K562 (cell line): Measurements from ENCODE around the gene USP49. TPM values are rescaled to one million over a fixed set of nuclear protein-coding genes. Genes with fewer than 3 reads are reported as not detected.

ENCODE experiments used
- ATAC-seq: fragments of 200-7000 bp; cut with Tn5 transposase; 3 replicates; pipeline ENCODE4 v1.9.1; 2020; ENCODE audit warnings: moderate library complexity
- BruUV-seq: library from RNA; stranded (reverse); fragments of 400-500 nt; replicated peaks from 2 replicates; lab custom pipeline; 2021; lab: Mats Ljungman, UMichigan
- CTCF ChIA-PET: fragments of 300-600 bp; formaldehyde crosslinking; extraction: SDS; loops from one replicate; lab custom pipeline; 2021; ENCODE audit warnings: low intra/inter-chr PET ratio; lab: Yijun Ruan, JAX
- POLR2A ChIA-PET: fragments of 300-600, 350-650 bp; sonication (Branson Sonifier 250); formaldehyde crosslinking; extraction: SDS; loops from one replicate; lab custom pipeline; 2021; ENCODE audit warnings: antibody characterized with exemption, inconsistent platforms; lab: Yijun Ruan, JAX
- DNase-seq, 4 experiments: peaks; one replicate each; pipeline versions ENCODE4 v3.0.0 to v3.0.0-alpha.2; 2011 to 2018; ENCODE audit warnings: low spot score in 3 of 4, mixed read lengths in 3 of 4; ENCODE audit errors: extremely low read depth in 1 of 4
- FAIRE-seq: peaks from 2 replicates; lab custom pipeline; 2011; peaks lifted over from hg19 to GRCh38; lab: Jason Lieb, UNC
- H2AFZ ChIP-seq: 2 replicates; pipeline ENCODE4 v1.6.0; 2011; ENCODE audit warnings: low read depth, low read length, control low read depth, inconsistent platforms
- H3K27ac ChIP-seq: fragments of 200-600 bp; 3 replicates; pipeline ENCODE4 v1.8.0; 2011; ENCODE audit warnings: low read depth, mild to moderate bottlenecking, control low read depth, inconsistent platforms, low read length, moderate library complexity, mixed read lengths; ENCODE audit errors: extremely low read depth
- H3K27me3 ChIP-seq, 2 experiments: fragments of 300-600 bp in 1 of 2; 2 replicates in 1 of 2; 3 replicates in 1 of 2; pipeline versions ENCODE4 v1.6.0 to v1.8.0; 2011; ENCODE audit warnings: inconsistent platforms in 2 of 2, low read length in 2 of 2, mild to moderate bottlenecking in 1 of 2, mixed read lengths in 1 of 2, moderate library complexity in 1 of 2; ENCODE audit not compliant: control insufficient read depth in 2 of 2, insufficient read depth in 2 of 2
- H3K36me3 ChIP-seq: fragments of 300-600 bp; 3 replicates; pipeline ENCODE4 v1.8.0; 2011; ENCODE audit warnings: mild to moderate bottlenecking, low read length, inconsistent platforms; ENCODE audit not compliant: control insufficient read depth, insufficient read depth
- H3K4me1 ChIP-seq, 2 experiments: fragments of 200-600 bp in 1 of 2; replicated peaks in 1 of 2; 2 replicates in 1 of 2; 3 replicates in 1 of 2; pipeline versions ENCODE4 v1.5.1 to v1.8.0; 2011; ENCODE audit warnings: inconsistent platforms in 2 of 2, low read length in 2 of 2, mild to moderate bottlenecking in 1 of 2, mixed read lengths in 1 of 2, moderate library complexity in 1 of 2; ENCODE audit not compliant: control insufficient read depth in 2 of 2, insufficient read depth in 2 of 2
- H3K4me2 ChIP-seq: 2 replicates; pipeline ENCODE4 v1.6.1; 2011; ENCODE audit warnings: low read length, control low read depth, inconsistent platforms, mixed read lengths; ENCODE audit not compliant: insufficient read depth
- H3K4me3 ChIP-seq: fragments of 200-600 bp; sonication (generic), shearing (Covaris generic); 2 replicates; pipeline ENCODE4 v1.5.1; 2016; ENCODE audit warnings: control low read depth, inconsistent platforms
- H3K79me2 ChIP-seq: fragments of 200-600 bp; 3 replicates; pipeline ENCODE4 v1.8.0; 2011; ENCODE audit warnings: low read length, inconsistent platforms; ENCODE audit not compliant: control insufficient read depth, insufficient read depth
- H3K9ac ChIP-seq, 2 experiments: 2 replicates each; pipeline versions ENCODE4 v1.6.0 to v1.6.1; 2011; ENCODE audit warnings: low read depth in 2 of 2, low read length in 2 of 2, control low read depth in 1 of 2, inconsistent platforms in 1 of 2, mild to moderate bottlenecking in 1 of 2, mixed read lengths in 1 of 2; ENCODE audit not compliant: insufficient read depth in 1 of 2
- H3K9me1 ChIP-seq: one replicate; pipeline ENCODE4 v1.6.0; 2011; ENCODE audit warnings: inconsistent platforms, mild to moderate bottlenecking, low read length, moderate library complexity; ENCODE audit not compliant: control insufficient read depth, insufficient read depth
- H3K9me3 ChIP-seq: replicated peaks from 2 replicates; pipeline ENCODE4 v1.5.1; 2011; ENCODE audit warnings: low read depth, low read length, inconsistent platforms; ENCODE audit not compliant: control insufficient read depth, insufficient read depth
- H4K20me1 ChIP-seq: replicated peaks from 2 replicates; pipeline ENCODE4 v1.6.1; 2011; ENCODE audit warnings: low read length, inconsistent platforms, mixed read lengths; ENCODE audit not compliant: control insufficient read depth, insufficient read depth
- CCNT2 ChIP-seq: IDR thresholded peaks from 2 replicates; pipeline ENCODE4 v1.6.1; 2011; ENCODE audit warnings: borderline replicate concordance, low read depth, mild to moderate bottlenecking, moderate library complexity, mixed read lengths, low read length; ENCODE audit not compliant: insufficient read length; ENCODE audit errors: extremely low read depth
- CREM ChIP-seq: IDR thresholded peaks from 2 replicates; pipeline ENCODE4 v1.6.1; 2014; ENCODE audit warnings: antibody characterized with exemption, low read depth
- E4F1 ChIP-seq: fragments of 250-450 bp; sonication (Bioruptor Pico); IDR thresholded peaks from 2 replicates; pipeline ENCODE4 v1.5.0; 2021; ENCODE audit warnings: mild to moderate bottlenecking, borderline replicate concordance
- HNRNPK ChIP-seq: fragments of 200-400 bp; formaldehyde crosslinking; IDR thresholded peaks from one replicate; pipeline ENCODE4 v1.6.1; 2018; ENCODE audit warnings: mild to moderate bottlenecking, low read depth, low read length; ENCODE audit not compliant: poor library complexity, severe bottlenecking
- RBFOX2 ChIP-seq: fragments of 200-400 bp; formaldehyde crosslinking; IDR thresholded peaks from 2 replicates; pipeline ENCODE4 v1.6.1; 2017; ENCODE audit warnings: low read depth, mild to moderate bottlenecking, low read length, moderate library complexity
- TAF9B ChIP-seq: fragments of 450-650 bp; IDR thresholded peaks from 2 replicates; pipeline ENCODE4 v1.6.1; 2018; ENCODE audit warnings: mild to moderate bottlenecking; ENCODE audit not compliant: partially characterized antibody
- ZNF280A ChIP-seq: fragments of 450-650 bp; IDR thresholded peaks from 2 replicates; pipeline ENCODE4 v1.6.1; 2018; ENCODE audit warnings: mild to moderate bottlenecking, low read depth; ENCODE audit not compliant: partially characterized antibody
- WGBS: fragments of 100-300 bp; shearing (Covaris generic); methylation state at CpG from one replicate; pipeline ENCODE4 v1.1.6; 2016; ENCODE audit warnings: low coverage, mixed read lengths; ENCODE audit not compliant: insufficient coverage; ENCODE audit errors: missing lambda C conversion rate; 5-methylcytosine and 5-hydroxymethylcytosine counted together
- in situ Hi-C: fragments of 300-500 bp; cut with MboI; formaldehyde crosslinking; loops from 4 replicates; pipeline ENCODE4 v1.15.0; 2018; ENCODE audit warnings: inconsistent platforms, mixed read lengths
- intact Hi-C: fragments of 100-400 bp; cut with micrococcal nuclease; formaldehyde crosslinking; loops from 2 replicates; pipeline ENCODE4 v1.14.2; 2022
- polyA plus RNA-seq, 8 experiments: library from polyadenylated mRNA; depleted of rRNA in 4 of 8; stranded (reverse) in 5 of 8; unstranded in 3 of 8; fragments of >200 nt; fragmentation: Nextera tagmentation in 2 of 8; fragmentation: Illumina TruSeq in 1 of 8; extraction: Ambion mirVana in 2 of 8; extraction: Trizol in 1 of 8; gene quantifications; 2 replicates each; pipeline versions ENCODE4 v1.2.1 to v1.2.3, GENCODE V29; 2011 to 2014; ENCODE audit warnings: inconsistent platforms in 1 of 8, missing spikeins in 1 of 8
- total RNA-seq, 7 experiments: library from RNA; depleted of rRNA in 6 of 7; stranded (reverse); fragments of >200 nt in 6 of 7; fragmentation: Illumina TruSeq in 2 of 7; extraction: Trizol in 2 of 7; gene quantifications; 2 replicates each; pipeline versions ENCODE4 v1.2.1 to v1.2.3, GENCODE V29; 2011 to 2021; ENCODE audit warnings: low replicate concordance in 1 of 7
- TF ChIP-seq, protein P1 (sequence below): fragments of 250-450 bp; sonication (Bioruptor Pico); IDR thresholded peaks from 2 replicates; pipeline ENCODE4 v1.4.0; 2020; ENCODE audit warnings: mild to moderate bottlenecking

USP49 gene
- total and polyA plus RNA-seq, 9 of the 15 experiments (the other 6 are each of a cell fraction or from before 2014, with no cell fraction given): 1.0 to 9.9 (median 6.5) TPM

DNA sequence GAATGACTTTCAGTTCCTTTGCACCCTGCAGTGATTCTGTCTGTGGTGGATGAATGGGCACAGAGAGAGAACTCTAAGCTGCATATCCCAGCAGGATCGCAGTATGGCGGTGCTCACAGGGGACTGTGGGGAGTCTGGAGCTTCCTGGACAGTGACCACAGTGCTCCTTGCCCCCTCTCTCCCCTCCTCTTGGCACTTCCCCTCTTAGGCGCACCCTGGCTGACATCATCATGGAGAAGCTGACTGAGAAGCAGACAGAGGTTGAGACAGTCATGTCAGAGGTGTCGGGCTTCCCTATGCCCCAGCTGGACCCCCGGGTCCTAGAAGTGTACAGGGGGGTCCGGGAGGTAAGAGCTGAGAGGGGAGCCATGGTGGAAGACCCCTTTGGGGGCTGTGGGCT is 34.7 kb upstream of the USP49 start:
- intact Hi-C loops: loop anchor here (10.0 kb wide), 1 partner anchor 265 kb away; the partner anchor contains the start of gene GUCA1B
- 90% methylated on average over 6 of the region's 6 CpGs for WGBS
- BruUV-seq: no TSS peak
- no peak for ATAC-seq
- CTCF ChIA-PET: no interaction called here
- H3K9ac ChIP-seq: no peak overlapping the region
- FAIRE-seq: no peak
- peaks cover 92% of the 10 kb centered on the region for H3K36me3 ChIP-seq
- no peaks in the 10 kb centered on the region for H3K9me3 ChIP-seq
- no peaks in the 10 kb centered on the region for H3K27me3 ChIP-seq
- no peak overlapping the region for H3K4me3 ChIP-seq
- peaks cover 4% of the 10 kb centered on the region for H3K9me1 ChIP-seq
- H2AFZ ChIP-seq: no peak overlapping the region
- H3K27ac ChIP-seq: no peak overlapping the region
- in situ Hi-C loops: no loop called here
- TF ChIP-seq TAF9B (no peak), RBFOX2 (0 out of 2 replicates have a peak, but pooled peaks have one; percentile 20)
- no peak for DNase-seq
- peaks cover 9% of the 10 kb centered on the region; the same call in 1 of the 2 replicates for H4K20me1 ChIP-seq
- POLR2A ChIA-PET: interaction anchor here (0.5 to 13.7 kb wide), 8 partner anchors 4 to 128 kb away, joined by 3 to 166 read pairs (median 3); partner anchors contain the start of genes BYSL, CCND3, MED20 and TAF8
- H3K79me2 ChIP-seq: peaks cover 47% of the 10 kb centered on the region
- H3K4me2 ChIP-seq: no peak overlapping the region
- H3K4me1 ChIP-seq: peaks cover 0 to 2% of the 10 kb centered on the region in 2 experiments; a peak in 3 of 5 replicates

DNA sequence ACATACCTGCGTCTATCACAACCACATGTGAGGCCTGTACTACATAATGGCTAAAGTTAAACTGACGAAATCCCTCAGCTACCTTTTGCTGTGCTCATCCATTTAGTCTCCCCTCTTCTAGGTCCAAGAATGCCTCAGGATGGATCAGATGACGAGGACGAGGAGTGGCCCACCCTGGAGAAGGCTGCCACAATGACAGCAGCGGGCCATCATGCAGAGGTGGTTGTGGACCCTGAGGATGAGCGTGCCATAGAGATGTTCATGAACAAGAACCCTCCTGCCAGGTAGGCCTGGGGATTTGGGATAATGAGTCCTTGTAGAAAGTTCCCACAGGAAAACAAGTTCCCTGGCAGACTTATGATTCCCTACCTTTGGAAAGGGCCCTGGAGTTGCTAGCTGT is 32.1 kb upstream of the USP49 start:
- peaks cover 65% of the 10 kb centered on the region for H3K79me2 ChIP-seq
- FAIRE-seq: no peak
- TF ChIP-seq, protein P1, sequence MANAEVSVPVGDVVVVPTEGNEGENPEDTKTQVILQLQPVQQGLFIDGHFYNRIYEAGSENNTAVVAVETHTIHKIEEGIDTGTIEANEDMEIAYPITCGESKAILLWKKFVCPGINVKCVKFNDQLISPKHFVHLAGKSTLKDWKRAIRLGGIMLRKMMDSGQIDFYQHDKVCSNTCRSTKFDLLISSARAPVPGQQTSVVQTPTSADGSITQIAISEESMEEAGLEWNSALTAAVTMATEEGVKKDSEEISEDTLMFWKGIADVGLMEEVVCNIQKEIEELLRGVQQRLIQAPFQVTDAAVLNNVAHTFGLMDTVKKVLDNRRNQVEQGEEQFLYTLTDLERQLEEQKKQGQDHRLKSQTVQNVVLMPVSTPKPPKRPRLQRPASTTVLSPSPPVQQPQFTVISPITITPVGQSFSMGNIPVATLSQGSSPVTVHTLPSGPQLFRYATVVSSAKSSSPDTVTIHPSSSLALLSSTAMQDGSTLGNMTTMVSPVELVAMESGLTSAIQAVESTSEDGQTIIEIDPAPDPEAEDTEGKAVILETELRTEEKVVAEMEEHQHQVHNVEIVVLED (CRISPR knock-in tag): no peak
- TF ChIP-seq ZNF280A (no peak), CREM (no peak), RBFOX2 (0 out of 2 replicates have a peak, but pooled peaks have one; percentile 0), E4F1 (CRISPR knock-in tag) (no peak), CCNT2 (no peak), HNRNPK (no peak)

More for the DNA sequence above, 32.1 kb upstream of the USP49 start:
- Histone ChIP-seq H3K4me1 (peaks cover 4 to 11% of the 10 kb centered on the region in 2 experiments; a peak in 3 of 5 replicates), H3K9me1 (peaks cover 4% of the 10 kb centered on the region), H3K36me3 (peaks cover 92% of the 10 kb centered on the region), H3K27me3 (no peaks in the 10 kb centered on the region), H3K9me3 (no peaks in the 10 kb centered on the region), H3K4me3 (no peak overlapping the region), H3K27ac (no peak overlapping the region), H2AFZ (no peak overlapping the region), H3K4me2 (no peak overlapping the region), H4K20me1 (peaks cover 4% of the 10 kb centered on the region; the same call in 1 of the 2 replicates), H3K9ac (0 out of 4 replicates have a peak overlapping the region, but pooled peaks of 1 of the 2 experiments have one; percentile 23)
- ChIA-PET CTCF (no interaction called here), POLR2A (interaction anchor here (11.8 kb wide), 1 partner anchor 9 kb away, joined by 166 read pairs; the partner anchor contains the start of gene CCND3)
- in situ Hi-C loops (no loop called here), intact Hi-C loops (no loop called here)
- no peak for DNase-seq
- no TSS peak for BruUV-seq
- WGBS: 94% methylated on average over 6 of the region's 6 CpGs
- ATAC-seq: no peak
